MCF 10A (cell line): ENCODE results near the gene NR1H2. TPM values are rescaled to one million over a fixed set of nuclear protein-coding genes. Genes with fewer than 3 reads are reported as not detected.

ENCODE experiments used
- BruUV-seq: library from RNA; stranded (reverse); fragments of 400-500 nt; replicated peaks from 2 replicates; lab custom pipeline; 2021; lab: Mats Ljungman, UMichigan
- CTCF ChIA-PET: fragments of 300-600 bp; sonication (Branson Sonifier 250); formaldehyde crosslinking; extraction: SDS; loops from one replicate; lab custom pipeline; 2021; ENCODE audit warnings: antibody characterized with exemption, inconsistent platforms; lab: Yijun Ruan, JAX
- POLR2A ChIA-PET: fragments of 300-600, 350-650 bp; sonication (Branson Sonifier 250); formaldehyde crosslinking; extraction: SDS; loops from one replicate; lab custom pipeline; 2020; ENCODE audit warnings: antibody characterized with exemption, inconsistent platforms; lab: Yijun Ruan, JAX
- DNase-seq: peaks from one replicate; pipeline ENCODE4 v3.0.0-alpha.2; 2018; ENCODE audit not compliant: unreplicated experiment
- H3K27ac Mint-ChIP-seq: one replicate; pipeline ENCODE4 v1.8.0; 2022; ENCODE audit warnings: mild to moderate bottlenecking, low read depth, mixed read lengths; ENCODE audit not compliant: unreplicated experiment
- H3K27me3 Mint-ChIP-seq: one replicate; pipeline ENCODE4 v1.8.0; 2022; ENCODE audit warnings: mixed read lengths; ENCODE audit not compliant: insufficient read depth, unreplicated experiment
- H3K36me3 Mint-ChIP-seq: one replicate; pipeline ENCODE4 v1.8.0; 2022; ENCODE audit warnings: mild to moderate bottlenecking, moderate library complexity, mixed read lengths; ENCODE audit not compliant: insufficient read depth, unreplicated experiment
- H3K4me1 Mint-ChIP-seq: one replicate; pipeline ENCODE4 v1.8.0; 2022; ENCODE audit warnings: mixed read lengths; ENCODE audit not compliant: insufficient read depth, unreplicated experiment
- H3K4me3 Mint-ChIP-seq: one replicate; pipeline ENCODE4 v1.8.0; 2022; ENCODE audit warnings: mild to moderate bottlenecking, moderate library complexity, mixed read lengths; ENCODE audit not compliant: unreplicated experiment
- H3K9me3 Mint-ChIP-seq: one replicate; pipeline ENCODE4 v1.8.0; 2022; ENCODE audit warnings: mixed read lengths; ENCODE audit not compliant: unreplicated experiment
- CTCF ChIP-seq: fragments of 200-600 bp; IDR thresholded peaks from one replicate; pipeline ENCODE4 v1.8.0; 2022; ENCODE audit warnings: antibody characterized with exemption, mild to moderate bottlenecking; ENCODE audit not compliant: unreplicated experiment
- intact Hi-C: fragments of 100-400 bp; cut with micrococcal nuclease; formaldehyde crosslinking; loops from 2 replicates; pipeline ENCODE4 v1.14.1; 2022
- total RNA-seq: library from RNA; stranded (reverse); gene quantifications from 2 replicates; pipeline ENCODE4 v1.2.3, GENCODE V29; 2022

Gene NR1H2
- total RNA-seq, 1 experiment from 2014 or later: 62.0 TPM

DNA sequence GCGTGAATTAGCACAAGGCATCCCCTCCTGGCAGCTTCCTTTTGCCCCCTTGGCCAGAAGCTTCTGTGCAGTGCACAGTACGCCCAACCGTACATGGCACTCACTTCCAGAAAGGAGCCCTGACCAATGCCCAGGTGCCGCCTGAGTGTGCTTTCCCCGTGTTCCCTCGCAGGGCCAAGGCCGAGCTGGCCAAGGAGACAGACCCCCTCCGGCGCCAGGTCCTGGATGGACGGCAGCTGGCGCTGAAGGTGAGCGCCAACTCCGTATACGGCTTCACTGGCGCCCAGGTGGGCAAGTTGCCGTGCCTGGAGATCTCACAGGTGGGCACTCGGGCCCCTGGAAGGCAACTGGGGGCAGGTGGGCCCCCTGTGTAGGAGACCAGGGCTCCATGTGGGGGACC is 33.1 kb downstream of the NR1H2 start:
- Mint-ChIP-seq H3K27me3 (no peaks in the 10 kb centered on the region), H3K4me3 (no peak overlapping the region), H3K9me3 (no peaks in the 10 kb centered on the region), H3K36me3 (peaks cover 18% of the 10 kb centered on the region), H3K27ac (no peak overlapping the region), H3K4me1 (no peaks in the 10 kb centered on the region)
- TF ChIP-seq CTCF: no peak
- POLR2A ChIA-PET: no interaction called here
- no TSS peak for BruUV-seq
- CTCF ChIA-PET: no interaction called here
- intact Hi-C loops: no loop called here
- DNase-seq: no peak

GRCh38 chr19:50410109-50410508 is 33.9 kb downstream of the NR1H2 start:
- no peak for TF ChIP-seq CTCF
- H3K27ac Mint-ChIP-seq: no peak overlapping the region
- DNase-seq: no peak
- H3K4me3 Mint-ChIP-seq: no peak overlapping the region
- no TSS peak for BruUV-seq
- CTCF ChIA-PET: interaction anchor here (1.1 kb wide), 1 partner anchor 51 kb away, joined by 3 read pairs; no protein-coding TSS in a partner anchor
- POLR2A ChIA-PET: no interaction called here
- H3K36me3 Mint-ChIP-seq: peaks cover 14% of the 10 kb centered on the region
- no peaks in the 10 kb centered on the region for H3K27me3 Mint-ChIP-seq
- H3K4me1 Mint-ChIP-seq: no peaks in the 10 kb centered on the region
- H3K9me3 Mint-ChIP-seq: no peaks in the 10 kb centered on the region
- intact Hi-C loops: no loop called here

DNA sequence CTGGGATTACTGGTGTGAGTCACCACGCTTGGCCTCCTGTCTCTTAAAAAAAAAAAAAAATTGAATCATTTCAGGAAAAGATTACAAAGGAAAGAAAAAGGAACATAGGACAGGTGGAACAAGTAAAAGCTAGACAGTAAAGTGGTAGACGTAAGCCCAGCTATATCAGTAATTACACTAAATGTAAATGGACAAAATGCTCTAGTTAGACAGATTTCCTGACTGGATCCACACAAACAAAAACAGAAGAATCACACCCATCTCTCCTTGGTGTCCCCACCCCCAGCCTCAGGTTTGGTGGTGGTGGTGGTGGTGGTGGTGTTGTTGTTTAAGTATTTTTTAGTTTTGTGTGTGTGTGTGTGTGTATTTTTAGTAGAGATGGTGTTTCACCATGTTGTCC is 36.2 kb downstream of the NR1H2 start:
- Mint-ChIP-seq H3K4me3 (no peak overlapping the region), H3K27me3 (no peaks in the 10 kb centered on the region), H3K4me1 (no peaks in the 10 kb centered on the region), H3K27ac (no peak overlapping the region), H3K36me3 (no peaks in the 10 kb centered on the region), H3K9me3 (no peaks in the 10 kb centered on the region)
- TF ChIP-seq CTCF: no peak
- ChIA-PET CTCF (no interaction called here), POLR2A (no interaction called here)
- no TSS peak for BruUV-seq
- intact Hi-C loops: no loop called here
- DNase-seq: no peak

- H3K4me1 Mint-ChIP-seq: no peaks in the 10 kb centered on the region
- no peaks in the 10 kb centered on the region for H3K27me3 Mint-ChIP-seq
- DNase-seq: no peak
- H3K27ac Mint-ChIP-seq: no peak overlapping the region
- H3K9me3 Mint-ChIP-seq: no peaks in the 10 kb centered on the region
- BruUV-seq: no TSS peak
- POLR2A ChIA-PET: no interaction called here
- no peaks in the 10 kb centered on the region for H3K36me3 Mint-ChIP-seq
- intact Hi-C loops: no loop called here
- TF ChIP-seq CTCF: no peak
- CTCF ChIA-PET: no interaction called here
- no peak overlapping the region for H3K4me3 Mint-ChIP-seq
Measured at GRCh38 chr19:50413096-50413495, 36.8 kb downstream of the NR1H2 start.
